ENCODE measurements around the gene SGSM2.

Gene SGSM2

GRCh38 chr17:2383628-2384167 is 46.4 kb downstream of the SGSM2 start:
- no peaks in the 10 kb centered on the region for H3K27me3 Mint-ChIP-seq

DNA sequence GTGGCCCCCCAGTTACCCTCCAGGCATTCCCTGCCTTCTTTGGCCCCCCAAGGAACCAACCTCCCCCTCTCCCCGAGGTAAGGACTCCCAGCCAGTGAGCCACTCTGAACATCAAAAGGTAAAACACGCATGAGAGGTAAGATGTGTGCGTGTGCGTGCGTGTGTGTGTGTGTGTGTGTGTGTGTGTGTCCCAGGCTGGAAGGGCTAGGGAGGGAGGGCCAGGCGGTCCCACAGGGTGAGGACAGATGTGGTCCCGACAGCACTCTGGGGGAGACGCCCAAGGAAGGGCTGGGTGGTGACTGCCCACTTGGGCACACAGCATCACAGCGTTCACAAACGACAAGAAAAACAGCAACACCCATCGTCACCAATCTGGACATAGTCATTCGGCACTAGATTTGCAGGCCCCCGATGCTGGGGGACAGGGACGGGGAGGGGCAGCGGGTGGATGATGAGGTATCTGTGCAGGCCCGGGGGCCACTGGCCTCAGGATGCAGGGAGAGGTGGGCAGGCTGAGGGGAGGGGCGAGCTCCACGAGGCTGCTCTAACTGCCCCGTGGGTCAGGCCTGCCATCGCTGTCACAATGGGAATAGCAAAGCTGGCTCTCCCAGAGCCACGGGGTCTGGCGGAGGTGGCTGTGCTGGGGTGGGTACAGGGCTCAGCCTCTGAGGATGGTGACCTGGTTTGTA is 47.3 kb downstream of the SGSM2 start:
- Mint-ChIP-seq H3K4me3 (no peak overlapping the region), H3K36me3 (no peaks in the 10 kb centered on the region), H3K27ac (no peak overlapping the region), H3K9me3 (ENCODE audit: low read depth) (no peaks in the 10 kb centered on the region), H3K4me1 (ENCODE audit: low read depth) (peaks cover 8% of the 10 kb centered on the region), H3K27me3 (no peaks in the 10 kb centered on the region)

More at GRCh38 chr17:2383628-2384167, 46.4 kb downstream of the SGSM2 start:
- H3K9me3 Mint-ChIP-seq (ENCODE audit: low read depth) = no peaks in the 10 kb centered on the region
- H3K4me1 Mint-ChIP-seq (ENCODE audit: low read depth) = peaks cover 6% of the 10 kb centered on the region
- no peaks in the 10 kb centered on the region for H3K36me3 Mint-ChIP-seq
- no peak overlapping the region for H3K4me3 Mint-ChIP-seq
- H3K27ac Mint-ChIP-seq = no peak overlapping the region

- Mint-ChIP-seq H3K9me3 (ENCODE audit: low read depth) (no peaks in the 10 kb centered on the region), H3K36me3 (no peaks in the 10 kb centered on the region), H3K4me3 (no peak overlapping the region), H3K27ac (no peak overlapping the region), H3K4me1 (ENCODE audit: low read depth) (peaks cover 17% of the 10 kb centered on the region), H3K27me3 (no peaks in the 10 kb centered on the region)
Observed at GRCh38 chr17:2385240-2386210, 48.2 kb downstream of the SGSM2 start.

DNA sequence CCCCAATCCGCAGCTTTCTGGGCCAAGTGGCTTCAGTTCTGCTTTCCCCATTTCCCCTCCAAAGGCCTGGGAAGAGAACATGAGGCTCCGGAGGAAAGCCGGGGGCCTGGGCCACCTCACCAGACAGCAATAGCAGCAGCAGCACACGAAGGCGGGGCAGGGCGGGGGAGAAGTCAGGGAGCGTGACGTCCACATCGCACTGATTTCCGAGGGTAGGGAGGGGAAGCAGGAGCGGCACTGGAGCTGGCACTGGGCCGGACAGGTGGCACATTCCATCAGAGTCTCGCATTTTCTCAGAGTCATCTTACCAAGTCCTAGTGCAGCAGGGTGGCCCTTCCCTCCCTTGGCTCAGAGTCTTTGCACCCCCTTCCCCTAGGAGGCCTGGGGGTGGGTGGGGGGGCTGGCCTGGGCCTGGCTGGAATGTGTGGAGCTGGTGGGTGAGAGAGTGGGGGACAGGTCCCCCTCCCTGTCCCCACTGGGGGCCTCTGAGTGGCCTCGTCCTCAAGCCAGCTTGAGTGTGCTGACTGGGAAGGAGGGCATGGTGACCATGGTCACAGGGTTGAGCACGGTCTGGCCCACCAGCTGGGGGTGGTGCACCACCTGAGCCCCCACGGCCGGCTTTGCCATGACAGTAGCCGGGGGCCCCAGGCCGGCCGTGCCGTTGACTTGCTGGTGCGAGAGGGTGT is 49.2 kb downstream of the SGSM2 start:
- no peaks in the 10 kb centered on the region for H3K9me3 Mint-ChIP-seq (ENCODE audit: low read depth)
- peaks cover 24% of the 10 kb centered on the region for H3K4me1 Mint-ChIP-seq (ENCODE audit: low read depth)
- H3K27ac Mint-ChIP-seq = peak overlapping the region; percentile 6
- H3K4me3 Mint-ChIP-seq = no peak overlapping the region
- no peaks in the 10 kb centered on the region for H3K27me3 Mint-ChIP-seq
- no peaks in the 10 kb centered on the region for H3K36me3 Mint-ChIP-seq

GRCh38 chr17:2387086-2388019 is 50.1 kb downstream of the SGSM2 start:
- H3K9me3 Mint-ChIP-seq (ENCODE audit: low read depth) = no peaks in the 10 kb centered on the region
- H3K4me1 Mint-ChIP-seq (ENCODE audit: low read depth) = peaks cover 32% of the 10 kb centered on the region
- H3K4me3 Mint-ChIP-seq = no peak overlapping the region
- H3K27ac Mint-ChIP-seq = no peak overlapping the region
- H3K36me3 Mint-ChIP-seq = no peaks in the 10 kb centered on the region
- H3K27me3 Mint-ChIP-seq = no peaks in the 10 kb centered on the region

DNA sequence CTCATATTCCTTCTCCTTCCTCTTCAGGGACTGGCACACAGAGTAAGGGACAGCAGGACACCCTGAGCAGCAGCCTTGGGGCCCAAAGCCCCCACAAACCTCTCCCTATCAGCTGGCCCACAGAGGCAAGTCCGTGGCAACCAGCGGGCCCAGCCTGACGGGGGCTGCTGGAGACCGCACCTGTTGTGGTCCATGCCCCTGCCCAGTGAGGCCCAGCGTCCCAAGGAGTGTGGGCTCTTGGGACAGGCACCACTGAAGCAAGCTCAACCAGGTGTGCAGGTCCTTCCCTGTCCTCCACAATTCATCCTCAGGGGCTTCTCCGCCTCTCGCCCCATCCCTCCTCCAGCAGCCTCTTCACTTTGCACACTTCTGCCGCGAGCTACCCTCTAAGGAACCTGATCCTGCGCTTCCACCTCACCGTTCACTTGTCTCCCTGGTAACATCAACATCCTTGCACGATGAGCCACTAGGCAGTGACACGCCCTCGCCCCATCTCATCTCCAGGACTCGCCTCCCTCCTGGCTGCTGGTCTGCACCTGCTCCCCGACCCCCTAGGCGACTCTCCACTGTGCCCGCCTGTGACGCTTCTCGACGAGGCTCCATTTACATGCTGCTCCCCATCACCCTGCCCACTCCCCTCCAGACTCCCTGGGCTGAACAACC is 50.9 kb downstream of the SGSM2 start:
- Mint-ChIP-seq H3K36me3 (no peaks in the 10 kb centered on the region), H3K9me3 (ENCODE audit: low read depth) (no peaks in the 10 kb centered on the region), H3K27me3 (no peaks in the 10 kb centered on the region), H3K4me3 (no peak overlapping the region), H3K4me1 (ENCODE audit: low read depth) (peaks cover 29% of the 10 kb centered on the region), H3K27ac (peak overlapping the region; percentile 11)

DNA sequence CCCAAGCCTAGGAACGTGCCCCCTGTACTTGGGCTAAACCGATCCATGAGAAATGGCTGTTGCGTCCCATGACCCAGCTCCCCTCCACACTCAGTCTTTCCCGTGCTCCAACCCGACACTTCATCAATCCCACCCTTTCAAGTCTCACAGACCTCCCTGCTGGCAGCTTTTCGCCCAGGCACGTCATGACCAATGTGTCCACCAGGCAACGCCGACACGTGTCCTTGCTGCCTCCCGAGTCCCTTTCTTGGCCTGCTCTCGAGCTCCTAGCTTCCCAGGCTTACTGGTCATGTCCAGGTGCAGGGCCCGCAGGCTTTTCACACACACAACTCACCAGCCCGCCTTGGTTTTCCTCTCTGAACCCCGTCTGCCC is 51.4 kb downstream of the SGSM2 start:
- peaks cover 29% of the 10 kb centered on the region for H3K4me1 Mint-ChIP-seq (ENCODE audit: low read depth)
- H3K27ac Mint-ChIP-seq = peak overlapping the region; percentile 22
- H3K4me3 Mint-ChIP-seq = no peak overlapping the region
- H3K9me3 Mint-ChIP-seq (ENCODE audit: low read depth) = no peaks in the 10 kb centered on the region
- H3K36me3 Mint-ChIP-seq = no peaks in the 10 kb centered on the region
- no peaks in the 10 kb centered on the region for H3K27me3 Mint-ChIP-seq

DNA sequence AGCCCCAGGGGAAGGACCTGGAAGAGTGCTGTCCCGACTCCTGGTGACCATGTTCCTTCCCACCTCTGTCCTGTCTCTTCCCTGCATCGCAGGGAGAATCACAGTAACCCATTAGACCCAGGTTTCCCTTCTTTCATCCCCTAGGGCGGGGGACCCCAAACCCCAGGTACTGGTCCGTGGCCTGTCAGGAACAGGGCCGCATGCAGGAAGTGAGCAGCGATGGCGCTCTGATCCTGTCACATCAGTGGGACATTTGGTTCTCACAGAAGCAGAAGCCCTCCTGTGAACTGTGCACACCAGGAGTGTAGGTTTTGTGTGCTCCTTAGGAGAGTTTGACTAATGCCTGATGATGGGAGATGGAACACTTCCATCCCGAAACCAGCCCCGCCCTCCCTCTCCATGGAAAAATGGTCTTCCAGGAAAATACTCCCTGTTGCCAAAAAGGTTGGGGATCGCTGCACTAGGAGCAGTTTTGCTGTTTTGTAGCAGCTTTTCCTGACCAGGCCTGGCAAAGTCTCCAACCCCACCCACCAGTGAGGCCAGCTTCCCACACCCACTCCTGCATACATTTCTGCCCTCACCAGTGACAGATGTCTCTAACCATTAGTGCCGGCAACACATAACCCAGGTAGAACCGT is 53.0 kb downstream of the SGSM2 start:
- Mint-ChIP-seq H3K27ac (peak overlapping the region; percentile 94), H3K27me3 (no peaks in the 10 kb centered on the region), H3K9me3 (ENCODE audit: low read depth) (no peaks in the 10 kb centered on the region), H3K4me3 (peak overlapping the region; percentile 20), H3K4me1 (ENCODE audit: low read depth) (peaks cover 34% of the 10 kb centered on the region), H3K36me3 (no peaks in the 10 kb centered on the region)

- Mint-ChIP-seq H3K36me3 (no peaks in the 10 kb centered on the region), H3K27ac (peak overlapping the region; percentile 94), H3K9me3 (ENCODE audit: low read depth) (no peaks in the 10 kb centered on the region), H3K4me3 (peak overlapping the region; percentile 94), H3K27me3 (no peaks in the 10 kb centered on the region), H3K4me1 (ENCODE audit: low read depth) (peaks cover 41% of the 10 kb centered on the region)
Observed at GRCh38 chr17:2391597-2392251, 54.4 kb downstream of the SGSM2 start.

GRCh38 chr17:2392252-2393173 is 55.2 kb downstream of the SGSM2 start:
- H3K36me3 Mint-ChIP-seq = no peaks in the 10 kb centered on the region
- H3K9me3 Mint-ChIP-seq (ENCODE audit: low read depth) = no peaks in the 10 kb centered on the region
- peak overlapping the region; percentile 94 for H3K27ac Mint-ChIP-seq
- H3K4me3 Mint-ChIP-seq = peak overlapping the region; percentile 94
- peaks cover 47% of the 10 kb centered on the region for H3K4me1 Mint-ChIP-seq (ENCODE audit: low read depth)
- H3K27me3 Mint-ChIP-seq = no peaks in the 10 kb centered on the region

DNA sequence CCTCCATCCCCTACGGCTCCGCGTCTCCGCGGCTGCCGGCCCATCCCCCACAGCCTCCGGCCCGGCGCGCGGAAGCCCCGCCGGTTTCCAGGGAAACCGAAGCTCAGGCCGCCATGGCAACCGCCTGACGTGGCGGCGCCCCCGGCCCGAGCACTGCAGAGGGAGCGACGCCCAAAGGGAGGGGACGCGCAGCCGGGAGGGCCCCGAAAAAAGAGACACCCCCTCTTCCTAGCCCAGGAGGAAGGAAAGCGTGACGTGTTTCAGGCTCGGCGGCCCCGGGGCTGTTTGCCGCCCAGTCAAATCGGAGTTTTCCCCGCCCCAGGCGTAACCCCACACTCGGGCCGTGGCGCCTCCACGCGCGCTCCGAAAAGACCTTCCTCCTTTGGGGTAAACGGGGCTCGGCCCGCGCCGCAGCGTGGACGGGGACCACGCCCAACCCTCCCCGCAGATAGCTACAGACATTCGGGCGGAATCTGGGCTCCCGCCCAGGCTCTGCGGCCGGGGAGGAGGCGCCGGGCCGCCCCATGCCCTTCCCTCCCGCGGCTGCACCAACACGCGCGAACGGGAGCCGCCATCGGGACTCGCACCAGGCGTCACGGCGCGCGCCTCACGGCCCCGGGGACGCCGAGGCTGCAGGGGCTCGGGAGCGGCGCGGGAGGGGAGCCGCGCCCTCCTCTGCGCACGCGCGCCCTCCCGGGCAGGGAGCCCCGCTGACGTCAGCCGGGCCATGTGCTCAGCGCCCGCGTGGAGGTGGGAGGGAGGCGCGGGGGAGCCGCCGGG is 56.1 kb downstream of the SGSM2 start:
- Mint-ChIP-seq H3K9me3 (ENCODE audit: low read depth) (no peaks in the 10 kb centered on the region), H3K4me3 (peak overlapping the region; percentile 86), H3K36me3 (no peaks in the 10 kb centered on the region), H3K27ac (peak overlapping the region; percentile 93), H3K27me3 (no peaks in the 10 kb centered on the region), H3K4me1 (ENCODE audit: low read depth) (peaks cover 55% of the 10 kb centered on the region)

Data from activated naive CD8-positive, alpha-beta T cell (primary cell).